T-helper 1 cell (primary cell): ENCODE measurements around the gene CELSR3.

Source experiments
- DNase-seq, 5 donors: peaks; one replicate each; pipeline ENCODE4 v3.0.0-alpha.2; 2012 to 2020
- total RNA-seq, 4 donors: gene quantifications; one replicate each; lab custom pipeline; 2026; lab: John Stamatoyannopoulos, UW

The CELSR3 gene
- 13.0 to 22.4 (median 15.7) reads per million in 4 donors for total RNA-seq

- peak; percentile 42 to 87 (median 58) for DNase-seq
These were observed at the start of gene CELSR3 for GRCh38 chr3:48662753-48663488. CELSR3 (minus strand) TSS chr3:48662886; CDS start chr3:48662634, 252 bp downstream.

- no peak for DNase-seq
These were observed 49.0 kb upstream of the CELSR3 start for GRCh38 chr3:48711727-48712126.

GRCh38 chr3:48709051-48709461 lies 46.4 kb upstream of the CELSR3 start:
- no peak for DNase-seq

- DNase-seq = no peak
These were observed 45.8 kb upstream of the CELSR3 start for GRCh38 chr3:48708481-48708889.

- DNase-seq = no peak
These were observed 44.5 kb upstream of the CELSR3 start for GRCh38 chr3:48707157-48707556.

GRCh38 chr3:48702320-48702920 lies 39.7 kb upstream of the CELSR3 start:
- no peak for DNase-seq

- no peak for DNase-seq
These were observed 38.2 kb upstream of the CELSR3 start for GRCh38 chr3:48700731-48701405.

GRCh38 chr3:48698891-48699290 lies 36.2 kb upstream of the CELSR3 start:
- DNase-seq = no peak

- DNase-seq = no peak
These were observed 35.3 kb upstream of the CELSR3 start for GRCh38 chr3:48697952-48698351.

- no peak for DNase-seq
These were observed 33.9 kb upstream of the CELSR3 start for GRCh38 chr3:48696601-48697000.

- no peak for DNase-seq
These were observed 33.5 kb upstream of the CELSR3 start for GRCh38 chr3:48696156-48696555.

- no peak for DNase-seq
These were observed 32.7 kb upstream of the CELSR3 start for GRCh38 chr3:48695393-48695753.

GRCh38 chr3:48694610-48695392 lies 32.1 kb upstream of the CELSR3 start:
- no peak for DNase-seq

GRCh38 chr3:48693826-48694225 lies 31.1 kb upstream of the CELSR3 start:
- DNase-seq = no peak

GRCh38 chr3:48692551-48692950 lies 29.9 kb upstream of the CELSR3 start:
- no peak for DNase-seq

- no peak for DNase-seq
These were observed 28.3 kb upstream of the CELSR3 start for GRCh38 chr3:48690846-48691458.

GRCh38 chr3:48689384-48689783 lies 26.7 kb upstream of the CELSR3 start:
- no peak for DNase-seq

- no peak for DNase-seq
These were observed 26.0 kb upstream of the CELSR3 start for GRCh38 chr3:48688737-48689075.

- DNase-seq = no peak
These were observed 25.5 kb upstream of the CELSR3 start for GRCh38 chr3:48688032-48688736.

- no peak for DNase-seq
These were observed 24.6 kb upstream of the CELSR3 start for GRCh38 chr3:48687220-48687678.

GRCh38 chr3:48686538-48687219 lies 24.0 kb upstream of the CELSR3 start:
- no peak for DNase-seq
